ENCODE measurements around the gene OR2H1. TPM values are rescaled to one million over a fixed set of nuclear protein-coding genes. Genes with fewer than 3 reads are reported as not detected.

Gene OR2H1
- total and polyA plus RNA-seq, 9 of the 15 experiments (the other 6 are each of a cell fraction or from before 2014, with no cell fraction given): not detected

GRCh38 chr6:29490552-29490951 is 33.6 kb downstream of the OR2H1 start (continued):
- no peak for TF ChIP-seq REST (IDR thresholded peaks at IDR 0.05; ENCODE audit: borderline replicate concordance)
- TF ChIP-seq REST (CRISPR knock-in tag; IDR thresholded peaks at IDR 0.05; ENCODE audit: low read depth): no peak
- TF ChIP-seq ZNF395 (CRISPR knock-in tag; IDR thresholded peaks at IDR 0.05): 0 out of 2 replicates have a peak, but pooled peaks have one; percentile 49
- TF ChIP-seq ERF (CRISPR knock-in tag; IDR thresholded peaks at IDR 0.05): no peak
- TF ChIP-seq MYBL2 (IDR thresholded peaks at IDR 0.05; ENCODE audit: low read depth): no peak
- no peak for TF ChIP-seq MYBL2 (CRISPR knock-in tag; IDR thresholded peaks at IDR 0.05; ENCODE audit: borderline replicate concordance)
- TF ChIP-seq ZNF23 (CRISPR knock-in tag; IDR thresholded peaks at IDR 0.05): no peak
- TF ChIP-seq TSHZ1 (CRISPR knock-in tag; IDR thresholded peaks at IDR 0.05): no peak
- TF ChIP-seq E2F1 (CRISPR knock-in tag; IDR thresholded peaks at IDR 0.05): no peak
- TF ChIP-seq ZNF639 (CRISPR knock-in tag; conservative IDR thresholded peaks at IDR 0.05 in 1 of 2, IDR thresholded peaks at IDR 0.05 in 1 of 2): 0 out of 4 replicates have a peak, but pooled peaks of 1 of the 2 experiments have one; percentile 66
- no peak for TF ChIP-seq TEAD2 (tag; IDR thresholded peaks at IDR 0.05)
